MM.1S (cell line): ENCODE data around the gene KIAA1755.

Experiments used
- EZH2 ChIP-seq: fragments of 300-600 bp; sonication (generic); optimal IDR thresholded peaks from 2 replicates; pipeline ENCODE3; 2017; ENCODE audit warnings: low read depth, mild to moderate bottlenecking, antibody characterized with exemption, low read length, mixed read lengths
- EZH2phosphoT487 ChIP-seq: fragments of 300-600 bp; sonication (generic); IDR thresholded peaks from 2 replicates; pipeline ENCODE4 v1.6.1; 2018; ENCODE audit warnings: antibody characterized with exemption, low read length
- TF ChIP-seq, protein P1 (sequence below): fragments of 300-600 bp; sonication (generic); IDR thresholded peaks from 2 replicates; pipeline ENCODE4 v1.5.1; 2016; ENCODE audit warnings: antibody characterized with exemption, low read length, mixed read lengths

DNA sequence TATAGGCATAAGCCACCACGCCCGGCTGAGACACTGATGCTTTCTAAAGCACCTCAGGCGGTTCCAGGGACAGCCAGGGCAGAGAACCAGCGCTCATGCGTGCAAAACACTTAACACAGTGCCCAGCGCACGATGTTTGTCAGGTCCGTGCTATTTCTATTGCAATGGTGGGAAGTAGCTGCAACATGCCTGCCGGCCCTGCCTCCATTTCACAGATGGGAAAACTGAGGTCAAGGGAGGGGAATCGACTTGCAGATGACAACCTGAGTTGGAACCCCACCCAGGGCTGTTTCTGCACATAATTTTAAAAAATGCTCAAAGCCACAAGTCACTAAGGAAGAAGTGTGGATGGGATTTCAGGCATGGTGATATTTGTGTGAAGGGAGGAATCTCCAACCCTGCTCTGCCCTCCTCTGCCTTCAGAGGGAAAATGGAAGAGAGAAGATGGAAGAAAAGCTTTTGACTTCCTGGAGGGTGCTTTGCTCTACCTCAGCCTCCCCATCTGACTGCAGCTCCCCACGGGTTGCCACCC, 39.9 kb downstream of the KIAA1755 start:
- TF ChIP-seq, protein P1, sequence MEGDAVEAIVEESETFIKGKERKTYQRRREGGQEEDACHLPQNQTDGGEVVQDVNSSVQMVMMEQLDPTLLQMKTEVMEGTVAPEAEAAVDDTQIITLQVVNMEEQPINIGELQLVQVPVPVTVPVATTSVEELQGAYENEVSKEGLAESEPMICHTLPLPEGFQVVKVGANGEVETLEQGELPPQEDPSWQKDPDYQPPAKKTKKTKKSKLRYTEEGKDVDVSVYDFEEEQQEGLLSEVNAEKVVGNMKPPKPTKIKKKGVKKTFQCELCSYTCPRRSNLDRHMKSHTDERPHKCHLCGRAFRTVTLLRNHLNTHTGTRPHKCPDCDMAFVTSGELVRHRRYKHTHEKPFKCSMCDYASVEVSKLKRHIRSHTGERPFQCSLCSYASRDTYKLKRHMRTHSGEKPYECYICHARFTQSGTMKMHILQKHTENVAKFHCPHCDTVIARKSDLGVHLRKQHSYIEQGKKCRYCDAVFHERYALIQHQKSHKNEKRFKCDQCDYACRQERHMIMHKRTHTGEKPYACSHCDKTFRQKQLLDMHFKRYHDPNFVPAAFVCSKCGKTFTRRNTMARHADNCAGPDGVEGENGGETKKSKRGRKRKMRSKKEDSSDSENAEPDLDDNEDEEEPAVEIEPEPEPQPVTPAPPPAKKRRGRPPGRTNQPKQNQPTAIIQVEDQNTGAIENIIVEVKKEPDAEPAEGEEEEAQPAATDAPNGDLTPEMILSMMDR = no peak
- no peak for TF ChIP-seq EZH2phosphoT487
- TF ChIP-seq EZH2 = no peak
